Fibroblast of lung (primary cell): ENCODE results near the gene MLIP. TPM values are rescaled to one million over a fixed set of nuclear protein-coding genes. Genes with fewer than 3 reads are reported as not detected.
A peak's percentile ranks its signal among the peaks of the same experiment; 100 is the strongest.

Experiments used
- DNase-seq, 2 donors: peaks; one replicate each; pipeline versions ENCODE4 v3.0.0 to v3.0.0-alpha.2; 2010; ENCODE audit warnings: low read depth in 2 of 2
- H2AFZ ChIP-seq: 2 replicates; pipeline ENCODE4 v1.5.1; 2012; ENCODE audit warnings: low read length, control low read depth, inconsistent platforms
- H3K27ac ChIP-seq: 2 replicates; pipeline ENCODE4 v1.5.1; 2011; ENCODE audit warnings: low read length, control low read depth; ENCODE audit not compliant: insufficient read depth
- H3K27me3 ChIP-seq: 2 replicates; pipeline ENCODE4 v1.5.1; 2011; ENCODE audit warnings: mild to moderate bottlenecking, low read length; ENCODE audit not compliant: control insufficient read depth, insufficient read depth
- H3K36me3 ChIP-seq: 2 replicates; pipeline ENCODE4 v1.5.1; 2011; ENCODE audit warnings: low read length; ENCODE audit not compliant: control insufficient read depth, insufficient read depth
- H3K4me1 ChIP-seq: 2 replicates; pipeline ENCODE4 v1.5.1; 2011; ENCODE audit warnings: low read length; ENCODE audit not compliant: control insufficient read depth, insufficient read depth; ENCODE audit errors: extremely low read depth
- H3K4me2 ChIP-seq: 2 replicates; pipeline ENCODE4 v1.5.1; 2011; ENCODE audit warnings: low read length, control low read depth; ENCODE audit not compliant: insufficient read depth; ENCODE audit errors: extremely low read depth
- H3K4me3 ChIP-seq, 4 experiments: fragments of 200-600 bp in 1 of 4; sonication (generic) in 1 of 4; replicated peaks in 1 of 4; 2 replicates each; pipeline ENCODE4 v1.5.1; 2011 to 2016; ENCODE audit warnings: low read length in 4 of 4, low read depth in 3 of 4, mild to moderate bottlenecking in 3 of 4, control low read depth in 2 of 4, inconsistent platforms in 1 of 4, mixed read lengths in 1 of 4; ENCODE audit not compliant: insufficient read depth in 1 of 4; ENCODE audit errors: control extremely low read depth in 1 of 4
- H3K79me2 ChIP-seq: 2 replicates; pipeline ENCODE4 v1.5.1; 2012; ENCODE audit warnings: mild to moderate bottlenecking, low read length, inconsistent platforms; ENCODE audit not compliant: control insufficient read depth, insufficient read depth
- H3K9ac ChIP-seq: 2 replicates; pipeline ENCODE4 v1.5.1; 2011; ENCODE audit warnings: mild to moderate bottlenecking, low read length, control low read depth; ENCODE audit not compliant: insufficient read depth
- H3K9me3 ChIP-seq: 2 replicates; pipeline ENCODE4 v1.5.1; 2012; ENCODE audit warnings: low read depth, low read length; ENCODE audit not compliant: control insufficient read depth, insufficient read depth
- H4K20me1 ChIP-seq: 2 replicates; pipeline ENCODE4 v1.5.1; 2011; ENCODE audit warnings: low read length; ENCODE audit not compliant: control insufficient read depth, insufficient read depth; ENCODE audit errors: extremely low read depth
- CTCF ChIP-seq, 2 donors: IDR thresholded peaks in 1 of 2; conservative IDR thresholded peaks in 1 of 2; 1 replicate in 1 of 2; 2 replicates in 1 of 2; pipeline ENCODE4 v1.5.1; 2011 to 2012; ENCODE audit warnings: low read length in 2 of 2, control low read depth in 1 of 2, inconsistent platforms in 1 of 2, low read depth in 1 of 2, mild to moderate bottlenecking in 1 of 2
- EZH2 ChIP-seq: IDR thresholded peaks from 2 replicates; pipeline ENCODE4 v1.5.1; 2012; ENCODE audit warnings: low read length, control low read depth, mild to moderate bottlenecking; ENCODE audit errors: missing control alignments
- polyA plus RNA-seq, 2 donors: library from polyadenylated mRNA; depleted of rRNA in 1 of 2; stranded (reverse) in 1 of 2; unstranded in 1 of 2; fragments of >200 nt; gene quantifications; 2 replicates each; pipeline ENCODE4 v1.2.1, GENCODE V29; 2011 to 2012; ENCODE audit warnings: missing spikeins in 1 of 2
- total RNA-seq: library from RNA; depleted of rRNA; stranded (reverse); fragments of >200 nt; gene quantifications from 2 replicates; pipeline ENCODE4 v1.2.1, GENCODE V29; 2014

MLIP gene
- total and polyA plus RNA-seq, 2 donors (not counting 1 experiment from before 2014, with no cell fraction given): 0.07 TPM; not detected in 1

- Histone ChIP-seq H3K4me1 (peaks cover 5% of the 10 kb centered on the region), H3K79me2 (no peaks in the 10 kb centered on the region), H3K9me3 (no peaks in the 10 kb centered on the region), H3K27ac (peak overlapping the region; percentile 44), H2AFZ (peak overlapping the region; percentile 92), H3K9ac (no peak overlapping the region), H4K20me1 (no peaks in the 10 kb centered on the region), H3K4me2 (no peak overlapping the region), H3K27me3 (no peaks in the 10 kb centered on the region), H3K36me3 (no peaks in the 10 kb centered on the region), H3K4me3 (no peak overlapping the region)
- no peak for TF ChIP-seq CTCF (conservative IDR thresholded peaks at IDR 0.05 in 1 of 2, IDR thresholded peaks at IDR 0.05 in 1 of 2; ENCODE audit: low read depth in 1 of 2, low read length in 2 of 2)
- TF ChIP-seq EZH2: no peak
- peak; percentile 49 to 83 for DNase-seq
Measured at GRCh38 chr6:54291146-54291545, 179.9 kb downstream of the MLIP start.

- H3K4me2 ChIP-seq: no peak overlapping the region
- no peak overlapping the region for H3K4me3 ChIP-seq
- H3K27ac ChIP-seq: no peak overlapping the region
- H3K79me2 ChIP-seq: no peaks in the 10 kb centered on the region
- TF ChIP-seq EZH2: no peak
- TF ChIP-seq CTCF (conservative IDR thresholded peaks at IDR 0.05 in 1 of 2, IDR thresholded peaks at IDR 0.05 in 1 of 2; ENCODE audit: low read depth in 1 of 2, low read length in 2 of 2): no peak
- no peak overlapping the region for H2AFZ ChIP-seq
- H3K9ac ChIP-seq: no peak overlapping the region
- no peaks in the 10 kb centered on the region for H3K9me3 ChIP-seq
- peak; percentile 40 to 92 for DNase-seq
- H3K4me1 ChIP-seq: peaks cover 5% of the 10 kb centered on the region
- H3K36me3 ChIP-seq: no peaks in the 10 kb centered on the region
- no peaks in the 10 kb centered on the region for H4K20me1 ChIP-seq
- no peaks in the 10 kb centered on the region for H3K27me3 ChIP-seq
Measured at GRCh38 chr6:54291738-54292137, 180.5 kb downstream of the MLIP start.

- H3K36me3 ChIP-seq: no peaks in the 10 kb centered on the region
- H3K9me3 ChIP-seq: no peaks in the 10 kb centered on the region
- H4K20me1 ChIP-seq: no peaks in the 10 kb centered on the region
- no peak overlapping the region for H3K4me3 ChIP-seq
- peaks cover 7% of the 10 kb centered on the region for H3K4me1 ChIP-seq
- no peak for DNase-seq
- H2AFZ ChIP-seq: no peak overlapping the region
- no peak for TF ChIP-seq EZH2
- TF ChIP-seq CTCF (conservative IDR thresholded peaks at IDR 0.05 in 1 of 2, IDR thresholded peaks at IDR 0.05 in 1 of 2; ENCODE audit: low read depth in 1 of 2, low read length in 2 of 2): no peak
- no peak overlapping the region for H3K27ac ChIP-seq
- no peaks in the 10 kb centered on the region for H3K79me2 ChIP-seq
- H3K9ac ChIP-seq: no peak overlapping the region
- H3K4me2 ChIP-seq: no peak overlapping the region
- no peaks in the 10 kb centered on the region for H3K27me3 ChIP-seq
Measured at GRCh38 chr6:54294965-54295532, 183.8 kb downstream of the MLIP start.
